ENCODE measurements around the gene LY6G6C.
A peak's percentile ranks its signal among the peaks of the same experiment; 100 is the strongest.

Gene LY6G6C

DNA sequence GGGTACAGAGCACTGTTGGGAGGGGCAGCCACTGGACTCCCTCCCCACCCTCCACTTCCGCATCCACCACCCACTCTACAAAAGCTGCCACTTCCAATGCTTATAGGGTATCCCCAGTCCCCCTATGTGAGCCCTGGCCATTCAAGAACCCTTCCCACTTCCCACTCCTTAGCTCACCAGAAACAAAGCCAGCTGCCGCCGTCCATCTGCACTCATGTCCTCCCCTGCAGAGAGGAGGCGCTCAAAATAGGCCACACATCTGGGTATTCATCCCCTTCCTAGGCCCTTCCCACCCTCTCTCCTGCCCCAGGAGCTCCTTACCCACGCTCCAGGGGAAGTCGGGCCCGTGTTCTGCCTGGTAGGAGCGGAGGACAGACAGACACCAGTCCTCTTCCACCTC lies 34.2 kb downstream of the LY6G6C start:
- Mint-ChIP-seq H3K9me3 (no peaks in the 10 kb centered on the region), H3K27ac (peak overlapping the region; percentile 44 to 66), H3K36me3 (ENCODE audit: insufficient read depth) (peaks cover 48% of the 10 kb centered on the region), H3K27me3 (no peaks in the 10 kb centered on the region), H3K4me1 (ENCODE audit: low read depth in 2 of 2) (peaks cover 0 to 2% of the 10 kb centered on the region in 2 donors), H3K4me3 (no peak overlapping the region)
- ATAC-seq (replicated peaks) = no peak
- no peak for DNase-seq

DNA sequence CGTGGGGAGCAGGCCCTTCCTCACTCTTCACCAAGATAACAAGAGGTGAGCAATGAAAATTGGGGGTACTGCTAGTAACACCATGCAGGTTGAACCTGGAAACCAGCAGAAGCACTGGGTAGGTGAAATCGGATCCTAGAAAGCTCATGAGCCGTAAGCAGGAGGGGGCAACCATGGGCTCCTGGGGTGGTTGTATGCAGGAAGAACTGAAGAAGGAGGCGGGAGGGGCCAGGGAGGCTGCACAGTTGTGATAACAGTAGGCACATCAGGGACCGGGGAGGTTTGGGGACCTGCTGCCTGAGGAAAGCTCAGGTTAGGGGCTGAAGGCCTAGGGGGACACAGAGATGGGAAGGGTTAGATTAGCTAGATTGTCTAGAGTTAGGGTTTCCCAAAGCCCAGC lies 35.1 kb downstream of the LY6G6C start:
- peaks cover 4 to 5% of the 10 kb centered on the region in 2 donors for H3K4me1 Mint-ChIP-seq (ENCODE audit: low read depth in 2 of 2)
- ATAC-seq (replicated peaks) (no peak), DNase-seq (no peak)
- peaks cover 55% of the 10 kb centered on the region for H3K36me3 Mint-ChIP-seq (ENCODE audit: insufficient read depth)
- no peaks in the 10 kb centered on the region for H3K9me3 Mint-ChIP-seq
- no peak overlapping the region for H3K4me3 Mint-ChIP-seq
- no peaks in the 10 kb centered on the region for H3K27me3 Mint-ChIP-seq
- H3K27ac Mint-ChIP-seq = peak overlapping the region; percentile 36 to 66

DNA sequence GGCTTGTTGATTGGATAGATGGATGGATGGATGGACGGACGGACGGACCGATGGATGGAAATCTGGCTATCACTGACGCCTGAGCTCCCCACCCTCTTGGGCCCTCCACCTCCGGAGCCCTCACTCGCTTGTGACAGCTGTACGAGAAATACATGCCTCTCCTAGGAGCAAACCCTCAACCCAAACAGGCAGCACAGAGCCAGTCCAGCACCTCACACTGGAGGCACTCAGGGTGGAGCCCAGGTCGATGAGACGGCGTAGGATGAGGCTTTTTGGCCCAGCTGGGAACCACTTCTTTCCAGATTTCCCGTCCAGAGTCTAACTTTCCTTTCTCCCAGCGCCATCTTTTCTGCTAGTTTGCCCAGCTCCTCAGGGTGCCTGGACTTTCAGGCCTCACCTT lies 38.0 kb downstream of the LY6G6C start:
- no peaks in the 10 kb centered on the region for H3K9me3 Mint-ChIP-seq

DNA sequence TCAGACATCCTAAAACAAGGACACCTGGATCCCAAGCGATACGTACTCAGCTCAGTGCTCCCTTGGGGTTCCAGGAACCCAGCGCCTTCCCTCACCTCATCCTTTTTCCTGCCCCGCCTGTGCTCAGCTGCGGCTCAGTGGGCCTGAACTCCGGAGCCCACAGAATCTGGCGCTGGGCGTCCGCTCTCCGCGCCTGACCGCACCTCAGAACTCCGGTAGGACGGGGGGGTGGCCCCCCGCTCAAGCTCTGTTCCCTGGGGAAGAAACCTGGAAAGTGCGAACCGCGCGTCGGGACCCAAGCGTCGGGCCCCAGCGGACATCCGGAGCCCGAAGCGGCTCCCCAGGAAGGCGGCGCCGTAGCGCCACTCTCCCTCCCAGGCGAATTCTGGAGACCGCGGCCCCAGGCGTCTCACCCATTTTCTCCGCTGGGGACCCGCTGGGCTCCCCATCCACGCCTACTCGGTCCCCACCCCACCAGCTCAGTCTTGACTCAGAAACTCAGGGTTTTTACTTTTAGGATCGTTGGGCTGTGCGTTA lies 40.3 kb downstream of the LY6G6C start:
- peak in 1 of 3 experiments; percentile 29 for DNase-seq
- H3K4me1 Mint-ChIP-seq (ENCODE audit: low read depth in 2 of 2) = peaks cover 17 to 19% of the 10 kb centered on the region in 2 donors
- H3K27me3 Mint-ChIP-seq = no peaks in the 10 kb centered on the region
- H3K9me3 Mint-ChIP-seq = no peaks in the 10 kb centered on the region
- peak overlapping the region; percentile 44 to 88 for H3K27ac Mint-ChIP-seq
- H3K36me3 Mint-ChIP-seq (ENCODE audit: insufficient read depth) = peaks cover 25% of the 10 kb centered on the region
- peak overlapping the region; percentile 86 to 89 for H3K4me3 Mint-ChIP-seq
- ATAC-seq (replicated peaks) = peak; percentile 67

More for the DNA sequence above, 38.0 kb downstream of the LY6G6C start:
- ATAC-seq (replicated peaks) = no peak
- Mint-ChIP-seq H3K27ac (peak overlapping the region in 1 of 2 donors; percentile 51), H3K36me3 (ENCODE audit: insufficient read depth) (peaks cover 40% of the 10 kb centered on the region), H3K4me1 (ENCODE audit: low read depth in 2 of 2) (peaks cover 17 to 19% of the 10 kb centered on the region in 2 donors), H3K27me3 (no peaks in the 10 kb centered on the region), H3K4me3 (no peak overlapping the region)
- DNase-seq = no peak

DNA sequence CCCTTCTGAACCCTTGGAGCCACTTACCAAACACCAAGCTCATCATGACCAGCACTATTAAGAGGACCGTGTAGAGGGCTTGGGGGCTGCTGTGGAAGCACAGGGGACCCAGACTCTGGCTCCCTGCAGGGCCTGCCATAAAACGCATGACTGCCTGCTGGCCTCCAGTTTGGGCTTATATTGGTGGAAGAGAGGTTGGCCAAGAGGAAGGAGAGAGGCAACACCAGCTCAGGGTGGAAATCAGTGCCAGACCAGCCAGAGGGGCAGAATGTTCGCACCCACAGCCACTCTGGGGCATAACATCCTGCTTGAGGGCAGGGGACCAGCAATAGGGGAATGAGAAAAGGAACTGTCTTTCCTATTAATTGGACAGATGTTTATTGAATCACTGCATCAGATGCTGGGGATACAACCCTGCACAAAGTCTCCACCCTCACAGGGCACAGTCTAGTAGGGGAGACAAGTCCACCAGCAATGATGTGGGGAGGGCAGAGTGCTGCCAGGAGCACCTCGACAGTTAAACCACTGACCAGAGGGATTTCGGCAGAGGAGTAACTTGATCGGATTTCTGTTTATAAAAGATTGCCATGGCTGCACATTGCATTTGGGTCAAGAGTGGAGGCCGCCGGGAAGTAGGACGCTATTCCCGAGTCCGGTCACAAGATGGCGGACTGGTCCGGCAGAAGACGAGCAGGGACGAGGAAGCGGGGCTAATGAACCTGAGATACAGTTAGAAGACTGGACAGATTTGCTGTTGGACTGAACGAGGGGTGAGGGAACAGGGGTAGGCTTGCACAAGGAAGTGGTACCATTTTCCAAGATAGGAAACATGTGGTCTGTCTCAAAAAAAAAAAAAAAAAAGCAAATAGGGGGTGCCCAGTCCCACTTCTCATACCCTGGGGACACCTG lies 41.1 kb downstream of the LY6G6C start, which contains the start of gene LY6G5C:
Gene LY6G5C (minus strand): TSS at position 842 of the 909 bp plus-strand sequence. CDS start 694 bp downstream, at position 148.
- Mint-ChIP-seq H3K27me3 (no peaks in the 10 kb centered on the region), H3K9me3 (no peaks in the 10 kb centered on the region), H3K27ac (peak within 1 kb of the TSS; percentile 44 to 88), H3K4me3 (peak within 1 kb of the TSS; percentile 86 to 89), H3K4me1 (ENCODE audit: low read depth in 2 of 2) (peaks cover 17 to 19% of the 10 kb centered on the region in 2 donors), H3K36me3 (ENCODE audit: insufficient read depth) (peaks cover 24% of the 10 kb centered on the region)
- DNase-seq (peak; percentile 40 to 50 (median 43)), ATAC-seq (replicated peaks) (peak; percentile 68)

DNA sequence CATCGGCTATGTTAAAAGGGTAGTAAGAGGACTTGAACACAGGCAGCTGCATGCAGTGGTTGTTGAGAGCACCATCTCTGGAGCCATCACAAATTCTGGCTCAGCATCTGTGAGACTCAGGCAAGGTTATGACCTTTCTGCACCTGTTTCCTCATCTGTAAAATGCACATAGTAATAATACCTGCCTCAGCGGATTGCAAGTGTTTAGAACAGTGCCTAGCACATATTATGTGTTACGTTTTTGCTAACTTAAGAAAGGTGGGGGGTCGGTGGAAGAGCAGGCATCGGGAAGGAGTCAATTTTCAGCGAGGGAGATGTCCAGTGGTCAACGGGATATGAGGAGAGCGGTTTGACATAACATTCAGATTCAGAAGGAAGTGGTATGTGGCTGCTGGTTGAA lies 43.6 kb downstream of the LY6G6C start:
- H3K4me1 Mint-ChIP-seq (ENCODE audit: low read depth in 2 of 2) = peaks cover 17 to 19% of the 10 kb centered on the region in 2 donors
- DNase-seq (no peak), ATAC-seq (replicated peaks) (no peak)
- peaks cover 20% of the 10 kb centered on the region for H3K36me3 Mint-ChIP-seq (ENCODE audit: insufficient read depth)
- H3K9me3 Mint-ChIP-seq = no peaks in the 10 kb centered on the region
- H3K4me3 Mint-ChIP-seq = no peak overlapping the region
- H3K27ac Mint-ChIP-seq = no peak overlapping the region
- no peaks in the 10 kb centered on the region for H3K27me3 Mint-ChIP-seq

DNA sequence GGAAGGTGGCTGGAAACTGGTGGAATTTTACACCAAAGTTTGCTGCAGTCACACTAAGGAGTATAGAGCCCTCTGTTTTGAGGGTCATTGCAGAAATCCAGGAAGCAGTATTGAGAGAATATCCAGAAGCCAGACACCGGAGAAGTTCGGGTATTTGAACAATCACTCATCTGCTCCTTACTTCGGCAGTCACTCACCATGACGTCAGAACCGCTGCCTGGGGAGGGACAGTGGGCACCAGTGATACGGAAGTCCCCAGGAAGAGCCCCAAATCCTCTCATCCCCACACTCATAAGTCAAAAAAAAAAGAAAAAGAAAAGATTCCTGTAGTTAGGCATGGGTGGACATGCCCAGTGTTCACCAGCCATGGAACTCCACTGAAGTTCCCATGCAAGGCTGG lies 44.6 kb downstream of the LY6G6C start:
- Mint-ChIP-seq H3K36me3 (ENCODE audit: insufficient read depth) (peaks cover 21% of the 10 kb centered on the region), H3K9me3 (no peaks in the 10 kb centered on the region), H3K4me3 (no peak overlapping the region), H3K27me3 (no peaks in the 10 kb centered on the region), H3K27ac (peak overlapping the region in 1 of 2 donors; percentile 18), H3K4me1 (ENCODE audit: low read depth in 2 of 2) (peaks cover 17 to 18% of the 10 kb centered on the region in 2 donors)
- ATAC-seq (replicated peaks) (no peak), DNase-seq (no peak)

DNA sequence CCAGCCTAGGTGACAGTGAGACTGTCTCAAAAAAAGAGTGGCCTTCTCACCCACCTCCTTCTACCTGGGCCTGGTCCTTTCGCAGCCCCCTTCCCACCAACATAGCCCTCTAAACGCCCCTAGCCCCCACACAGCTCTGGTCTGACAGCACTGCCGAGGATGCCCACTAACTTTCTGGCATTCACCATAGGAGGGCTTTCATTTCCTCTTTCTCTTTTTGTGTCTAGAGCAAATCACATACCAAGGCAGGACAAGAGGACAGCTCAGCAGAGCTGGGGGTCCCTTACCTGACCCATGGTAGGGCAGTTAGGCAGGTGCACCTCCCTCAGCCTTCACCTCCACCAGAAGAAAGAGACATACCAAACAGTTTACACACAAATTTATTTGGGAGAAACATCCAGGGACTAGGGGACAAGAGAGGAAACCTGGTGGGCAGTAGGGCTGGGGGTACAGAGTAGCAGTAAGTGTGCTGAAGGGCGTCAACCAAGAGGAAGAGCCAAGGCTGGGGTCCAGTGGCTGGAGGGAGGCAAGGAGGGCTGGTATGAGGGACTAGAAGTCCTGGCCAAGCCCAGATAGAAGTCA lies 45.1 kb downstream of the LY6G6C start:
- H3K27ac Mint-ChIP-seq = peak overlapping the region in 1 of 2 donors; percentile 18
- H3K27me3 Mint-ChIP-seq = no peaks in the 10 kb centered on the region
- DNase-seq = no peak
- ATAC-seq (replicated peaks) = no peak
- peaks cover 21% of the 10 kb centered on the region for H3K36me3 Mint-ChIP-seq (ENCODE audit: insufficient read depth)
- no peaks in the 10 kb centered on the region for H3K9me3 Mint-ChIP-seq
- H3K4me3 Mint-ChIP-seq = no peak overlapping the region
- H3K4me1 Mint-ChIP-seq (ENCODE audit: low read depth in 2 of 2) = peaks cover 13 to 14% of the 10 kb centered on the region in 2 donors

DNA sequence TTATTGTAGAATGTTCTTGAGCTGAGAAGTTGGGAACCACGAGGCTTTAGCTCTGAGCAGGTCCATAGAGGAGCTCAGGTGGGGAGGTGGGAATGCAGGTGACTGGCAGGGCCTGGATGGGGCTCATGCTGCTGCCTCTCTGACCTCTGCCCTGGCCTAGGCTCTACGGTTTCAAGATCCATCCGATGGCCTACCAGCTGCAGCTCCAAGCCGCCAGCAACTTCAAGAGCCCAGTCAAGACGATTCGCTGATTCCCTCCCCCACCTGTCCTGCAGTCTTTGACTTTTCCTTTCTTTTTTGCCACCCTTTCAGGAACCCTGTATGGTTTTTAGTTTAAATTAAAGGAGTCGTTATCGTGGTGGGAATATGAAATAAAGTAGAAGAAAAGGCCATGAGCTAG lies 51.9 kb downstream of the LY6G6C start, which contains the start of gene LY6G5B:
Gene LY6G5B (plus strand): TSS at position 301 of the 400 bp plus-strand sequence. CDS start 975 bp downstream, outside the sequence.
- H3K9me3 Mint-ChIP-seq = no peaks in the 10 kb centered on the region
- no peaks in the 10 kb centered on the region for H3K27me3 Mint-ChIP-seq
- DNase-seq = no peak
- H3K27ac Mint-ChIP-seq = peak within 1 kb of the TSS in 1 of 2 donors; percentile 41
- H3K36me3 Mint-ChIP-seq (ENCODE audit: insufficient read depth) = peaks cover 61% of the 10 kb centered on the region
- H3K4me1 Mint-ChIP-seq (ENCODE audit: low read depth in 2 of 2) = peaks cover 14 to 23% of the 10 kb centered on the region in 2 donors
- no peak for ATAC-seq (replicated peaks)
- no peak within 1 kb of the TSS for H3K4me3 Mint-ChIP-seq
